Sigmoid colon (tissue), 7 donors: ENCODE data around the gene CHRM5. TPM values are rescaled to one million over a fixed set of nuclear protein-coding genes. Genes with fewer than 3 reads are reported as not detected.

ENCODE experiments used
- DNase-seq: peaks from one replicate; pipeline ENCODE4 v3.0.0-alpha.2; 2019
- H3K27ac ChIP-seq, 4 donors: fragments of 200-600 bp; sonication (generic); one replicate each; pipeline ENCODE4 v1.5.1; 2016 to 2019; ENCODE audit warnings: mild to moderate bottlenecking in 1 of 4
- H3K27me3 ChIP-seq, 3 donors: fragments of 200-600 bp; sonication (generic); one replicate each; pipeline ENCODE4 v1.5.1; 2019; ENCODE audit warnings: mild to moderate bottlenecking in 1 of 3
- H3K36me3 ChIP-seq, 4 donors: fragments of 200-600 bp; sonication (generic); one replicate each; pipeline ENCODE4 v1.5.1; 2016 to 2019
- H3K4me1 ChIP-seq, 4 donors: fragments of 200-600 bp; sonication (generic); one replicate each; pipeline ENCODE4 v1.5.1; 2017 to 2019
- H3K4me3 ChIP-seq, 4 donors: fragments of 200-600 bp; sonication (generic); one replicate each; pipeline ENCODE4 v1.5.1; 2017 to 2019; ENCODE audit warnings: mild to moderate bottlenecking in 2 of 4, moderate library complexity in 1 of 4
- H3K9me3 ChIP-seq, 4 donors: fragments of 200-600 bp in 3 of 4; sonication (generic) in 3 of 4; one replicate each; pipeline versions ENCODE4 v1.5.1 to v1.6.1; 2013 to 2019
- EP300 ChIP-seq, 4 donors: sonication (generic); formaldehyde crosslinking; IDR thresholded peaks; one replicate each; pipeline ENCODE4 v1.6.1; 2017; ENCODE audit warnings: antibody characterized with exemption in 4 of 4
- POLR2A ChIP-seq, 2 donors: fragments of 450-650 bp; IDR thresholded peaks; one replicate each; pipeline ENCODE4 v1.6.1; 2016; ENCODE audit warnings: antibody characterized with exemption in 2 of 2, mild to moderate bottlenecking in 2 of 2, moderate library complexity in 2 of 2
- POLR2AphosphoS5 ChIP-seq, 4 donors: sonication (generic); formaldehyde crosslinking; IDR thresholded peaks; one replicate each; pipeline ENCODE4 v1.6.1; 2017; ENCODE audit warnings: antibody characterized with exemption in 4 of 4
- WGBS, 2 donors: extraction: QIAGEN DNeasy Blood & Tissue Kit; methylation state at CpG; one replicate each; pipeline ENCODE4 v1.1.7; 2013; 5-methylcytosine and 5-hydroxymethylcytosine counted together
- intact Hi-C: fragments of 100-400 bp; cut with DNase I; formaldehyde crosslinking; loops from one replicate; pipeline ENCODE4 v1.15.1; 2023
- polyA plus RNA-seq, 3 donors: library from polyadenylated mRNA; stranded (reverse); fragments of 200-250 nt; gene quantifications; one replicate each; pipeline ENCODE4 v1.2.3, GENCODE V29; 2013
- total RNA-seq, 4 donors: library from RNA; depleted of rRNA; stranded (reverse); fragments of >200 nt; gene quantifications; one replicate each; pipeline ENCODE4 v1.1.0, GENCODE V29; 2016
- TF ChIP-seq, protein P1 (sequence below), 4 experiments: fragments of 450-650 bp in 3 of 4; fragments of 200-600 bp in 1 of 4; IDR thresholded peaks; one replicate each; pipeline ENCODE4 v1.5.1; 2016 to 2019; ENCODE audit warnings: antibody characterized with exemption in 4 of 4, mild to moderate bottlenecking in 3 of 4, moderate library complexity in 2 of 4
- donor health status: healthy with polysubstance abuse.
- donor health status: Bipolar disorder and iron deficiency.
- donor health status: healthy.

CHRM5 gene
- total and polyA plus RNA-seq, 7 donors: 0.01 TPM; not detected in 6

DNA sequence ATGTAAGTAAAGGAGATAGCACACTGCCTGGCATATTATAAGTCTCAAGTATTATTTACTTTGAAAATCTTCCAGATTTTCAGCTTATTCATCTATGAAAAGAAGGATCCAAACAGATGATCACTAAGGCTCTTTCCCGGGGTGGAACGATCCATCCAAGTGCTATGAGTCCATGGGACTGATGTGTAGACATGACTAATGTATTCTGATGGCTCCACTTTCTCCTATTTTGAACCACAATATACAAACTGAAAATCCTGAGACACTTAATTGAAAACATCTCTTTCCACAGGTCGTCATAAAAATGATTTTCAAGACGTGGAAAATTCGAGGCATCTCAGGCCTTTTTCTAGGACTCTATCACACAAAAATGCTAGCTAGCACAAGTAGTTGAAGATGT, 33.4 kb upstream of the CHRM5 start:
- no peaks in the 10 kb centered on the region for H3K36me3 ChIP-seq
- H3K27ac ChIP-seq: no peak overlapping the region
- intact Hi-C loops: no loop called here
- no peak overlapping the region for H3K4me3 ChIP-seq
- TF ChIP-seq, protein P1, sequence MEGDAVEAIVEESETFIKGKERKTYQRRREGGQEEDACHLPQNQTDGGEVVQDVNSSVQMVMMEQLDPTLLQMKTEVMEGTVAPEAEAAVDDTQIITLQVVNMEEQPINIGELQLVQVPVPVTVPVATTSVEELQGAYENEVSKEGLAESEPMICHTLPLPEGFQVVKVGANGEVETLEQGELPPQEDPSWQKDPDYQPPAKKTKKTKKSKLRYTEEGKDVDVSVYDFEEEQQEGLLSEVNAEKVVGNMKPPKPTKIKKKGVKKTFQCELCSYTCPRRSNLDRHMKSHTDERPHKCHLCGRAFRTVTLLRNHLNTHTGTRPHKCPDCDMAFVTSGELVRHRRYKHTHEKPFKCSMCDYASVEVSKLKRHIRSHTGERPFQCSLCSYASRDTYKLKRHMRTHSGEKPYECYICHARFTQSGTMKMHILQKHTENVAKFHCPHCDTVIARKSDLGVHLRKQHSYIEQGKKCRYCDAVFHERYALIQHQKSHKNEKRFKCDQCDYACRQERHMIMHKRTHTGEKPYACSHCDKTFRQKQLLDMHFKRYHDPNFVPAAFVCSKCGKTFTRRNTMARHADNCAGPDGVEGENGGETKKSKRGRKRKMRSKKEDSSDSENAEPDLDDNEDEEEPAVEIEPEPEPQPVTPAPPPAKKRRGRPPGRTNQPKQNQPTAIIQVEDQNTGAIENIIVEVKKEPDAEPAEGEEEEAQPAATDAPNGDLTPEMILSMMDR (IDR thresholded peaks at IDR 0.05): no peak
- no peaks in the 10 kb centered on the region for H3K4me1 ChIP-seq
- DNase-seq: no peak
- no peaks in the 10 kb centered on the region for H3K27me3 ChIP-seq
- no peaks in the 10 kb centered on the region for H3K9me3 ChIP-seq
- 86 to 88% methylated on average over 5 of the region's 5 CpGs for WGBS, 2 donors

DNA sequence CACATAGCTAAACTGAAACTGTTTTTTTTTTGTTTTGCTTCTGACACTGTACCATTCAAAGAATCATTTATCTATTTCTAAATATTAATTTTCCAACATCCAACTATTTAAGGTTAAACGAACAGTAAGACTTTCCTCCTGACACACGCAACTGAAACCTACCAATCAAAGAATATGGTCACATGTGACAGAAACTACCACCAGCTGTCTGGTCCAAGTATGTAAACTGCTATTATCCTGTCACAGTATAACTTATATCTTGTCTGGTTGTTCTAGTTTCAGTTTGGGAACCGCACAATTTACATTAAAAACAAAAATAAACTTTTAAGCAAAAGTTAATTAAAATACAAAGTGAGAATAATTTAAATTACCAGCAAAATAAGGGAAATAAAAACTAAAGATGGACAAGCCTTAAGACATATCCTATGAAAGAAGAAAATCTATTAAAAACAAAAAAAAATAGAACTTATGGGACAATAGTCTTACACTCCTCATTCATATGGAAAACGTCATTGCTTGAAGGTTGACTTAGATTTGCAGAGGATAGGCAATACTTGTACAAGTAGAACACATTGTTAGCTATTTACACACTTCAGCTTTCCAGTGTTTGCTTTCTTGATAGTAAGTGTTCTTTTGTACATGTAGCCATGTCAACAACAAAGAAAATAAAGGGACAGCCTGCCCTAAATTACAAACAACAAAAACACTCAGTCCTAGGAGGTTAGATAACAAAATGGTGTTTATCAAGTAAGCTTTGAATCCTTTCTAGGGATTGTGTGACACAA, 26.8 kb upstream of the CHRM5 start:
- WGBS, 2 donors: 67 to 74% methylated on average over 4 of the region's 4 CpGs
- TF ChIP-seq POLR2A (IDR thresholded peaks at IDR 0.05) (no peak), EP300 (IDR thresholded peaks at IDR 0.05) (no peak), POLR2AphosphoS5 (IDR thresholded peaks at IDR 0.05) (no peak)
- TF ChIP-seq, protein P1 (IDR thresholded peaks at IDR 0.05): no peak
- intact Hi-C loops: loop anchor here (10.0 kb wide), 1 partner anchor 57 kb away; no protein-coding TSS in a partner anchor

GRCh38 chr15:33946152-33946551, 22.1 kb upstream of the CHRM5 start:
- Histone ChIP-seq H3K4me1 (no peaks in the 10 kb centered on the region), H3K27ac (no peak overlapping the region), H3K27me3 (no peaks in the 10 kb centered on the region), H3K36me3 (no peaks in the 10 kb centered on the region), H3K4me3 (no peak overlapping the region), H3K9me3 (no peaks in the 10 kb centered on the region)
- intact Hi-C loops: loop anchor here (10.0 kb wide), 1 partner anchor 61 kb away; no protein-coding TSS in a partner anchor
- WGBS, 2 donors: 91 to 93% methylated on average over 1 of the region's 1 CpG
- no peak for DNase-seq
- TF ChIP-seq POLR2AphosphoS5 (IDR thresholded peaks at IDR 0.05): no peak
- no peak for TF ChIP-seq POLR2A (IDR thresholded peaks at IDR 0.05)
- no peak for TF ChIP-seq EP300 (IDR thresholded peaks at IDR 0.05)
- TF ChIP-seq, protein P1 (IDR thresholded peaks at IDR 0.05): no peak

More for the DNA sequence above, 26.8 kb upstream of the CHRM5 start:
- Histone ChIP-seq H3K27ac (no peak overlapping the region), H3K27me3 (no peaks in the 10 kb centered on the region), H3K4me3 (no peak overlapping the region), H3K4me1 (no peaks in the 10 kb centered on the region), H3K9me3 (no peaks in the 10 kb centered on the region), H3K36me3 (no peaks in the 10 kb centered on the region)
- DNase-seq: no peak

DNA sequence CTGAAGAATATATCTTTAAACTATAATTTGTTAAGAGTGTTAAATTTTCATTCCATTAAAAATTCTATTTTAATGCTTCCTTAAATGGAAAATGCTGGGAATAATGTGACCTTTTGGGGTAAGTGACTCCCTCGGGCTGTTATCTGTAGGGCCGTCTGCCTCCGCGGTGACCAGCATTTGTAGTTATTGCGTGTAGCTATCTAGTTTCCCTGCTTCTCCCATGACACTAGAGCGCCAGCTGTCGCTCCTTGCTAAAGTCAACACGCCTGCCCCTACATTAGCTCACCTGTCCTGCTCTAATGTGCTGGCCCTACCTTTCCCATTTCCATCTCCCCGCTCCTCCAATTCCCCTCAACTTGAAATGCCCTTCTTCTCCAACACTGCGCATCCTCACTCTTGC, 12.4 kb upstream of the CHRM5 start:
- H3K4me1 ChIP-seq: no peaks in the 10 kb centered on the region
- TF ChIP-seq, protein P1 (IDR thresholded peaks at IDR 0.05): no peak
- TF ChIP-seq POLR2AphosphoS5 (IDR thresholded peaks at IDR 0.05): no peak
- TF ChIP-seq POLR2A (IDR thresholded peaks at IDR 0.05): no peak
- no peak for TF ChIP-seq EP300 (IDR thresholded peaks at IDR 0.05)
- no peaks in the 10 kb centered on the region for H3K9me3 ChIP-seq
- no peaks in the 10 kb centered on the region for H3K36me3 ChIP-seq
- no peak overlapping the region for H3K4me3 ChIP-seq
- intact Hi-C loops: no loop called here
- 80 to 84% methylated on average over 10 of the region's 10 CpGs for WGBS, 2 donors
- no peaks in the 10 kb centered on the region for H3K27me3 ChIP-seq
- DNase-seq: no peak
- H3K27ac ChIP-seq: no peak overlapping the region

GRCh38 chr15:33956397-33956796, 11.9 kb upstream of the CHRM5 start:
- TF ChIP-seq, protein P1 (IDR thresholded peaks at IDR 0.05): no peak
- TF ChIP-seq POLR2A (IDR thresholded peaks at IDR 0.05) (no peak), EP300 (IDR thresholded peaks at IDR 0.05) (no peak), POLR2AphosphoS5 (IDR thresholded peaks at IDR 0.05) (no peak)
- DNase-seq: no peak
- Histone ChIP-seq H3K9me3 (no peaks in the 10 kb centered on the region), H3K36me3 (no peaks in the 10 kb centered on the region), H3K4me1 (no peaks in the 10 kb centered on the region), H3K4me3 (no peak overlapping the region), H3K27me3 (no peaks in the 10 kb centered on the region), H3K27ac (no peak overlapping the region)
- intact Hi-C loops: no loop called here
- 34 to 52% methylated on average over 1 of the region's 1 CpG for WGBS, 2 donors
